Neural cell (in vitro differentiated cells): ENCODE results near the gene ZNF142. TPM values are rescaled to one million over a fixed set of nuclear protein-coding genes. Genes with fewer than 3 reads are reported as not detected.

ENCODE experiments used
- H2AFZ ChIP-seq: fragments of 200-600, 300-800 bp; sonication (generic), shearing (Covaris generic); 2 replicates; pipeline ENCODE4 v1.6.0; 2014; ENCODE audit warnings: low read depth, mild to moderate bottlenecking, antibody characterized with exemption, low read length, moderate library complexity
- H3F3A ChIP-seq: fragments of 200-600 bp; shearing (Covaris generic); 2 replicates; pipeline ENCODE4 v1.6.1; 2016; ENCODE audit warnings: mild to moderate bottlenecking, moderate library complexity, mixed read lengths, antibody characterized with exemption, low read length; ENCODE audit not compliant: insufficient read depth, poor library complexity, severe bottlenecking
- H3K27ac ChIP-seq: fragments of 200-600, 300-800 bp; sonication (generic), shearing (Covaris generic); 2 replicates; pipeline ENCODE4 v1.5.1; 2014; ENCODE audit warnings: mild to moderate bottlenecking, low read length, moderate library complexity
- H3K27me3 ChIP-seq: fragments of 300-800, 200-600 bp; sonication (generic), shearing (Covaris generic); 2 replicates; pipeline ENCODE4 v1.6.0; 2014; ENCODE audit warnings: mild to moderate bottlenecking, low read depth, low read length, moderate library complexity; ENCODE audit not compliant: insufficient read depth
- H3K36me3 ChIP-seq: fragments of 300-800, 200-600 bp; sonication (generic), shearing (Covaris generic); 2 replicates; pipeline ENCODE4 v1.5.1; 2014; ENCODE audit warnings: mild to moderate bottlenecking, antibody characterized with exemption, low read length, moderate library complexity; ENCODE audit not compliant: insufficient read depth
- H3K4me2 ChIP-seq: fragments of 300-800, 200-600 bp; sonication (generic), shearing (Covaris generic); 2 replicates; pipeline ENCODE4 v1.6.0; 2014; ENCODE audit warnings: mild to moderate bottlenecking, low read length
- H3K4me3 ChIP-seq: fragments of 300-800, 200-600 bp; sonication (generic), shearing (Covaris generic); 2 replicates; pipeline ENCODE4 v1.5.1; 2014; ENCODE audit warnings: mild to moderate bottlenecking, low read length, moderate library complexity
- H3K79me2 ChIP-seq: fragments of 200-600 bp; shearing (Covaris generic); replicated peaks from 2 replicates; pipeline ENCODE4 v1.6.0; 2014; ENCODE audit warnings: mild to moderate bottlenecking, low read length, moderate library complexity; ENCODE audit not compliant: insufficient read depth
- H3K9ac ChIP-seq: fragments of 300-800, 200-600 bp; sonication (generic), shearing (Covaris generic); 2 replicates; pipeline ENCODE4 v1.6.1; 2016; ENCODE audit warnings: mild to moderate bottlenecking, low read length, mixed read lengths
- H3K9me2 ChIP-seq: fragments of 200-600 bp; shearing (Covaris generic); 2 replicates; pipeline ENCODE4 v1.6.1; 2016; ENCODE audit warnings: mild to moderate bottlenecking, low read length, mixed read lengths; ENCODE audit not compliant: insufficient read depth
- H3K9me3 ChIP-seq: fragments of 200-600, 300-800 bp; sonication (generic), shearing (Covaris generic); 2 replicates; pipeline ENCODE4 v1.6.1; 2016; ENCODE audit warnings: mild to moderate bottlenecking, mixed run types, low read length, moderate library complexity, mixed read lengths
- H4K20me1 ChIP-seq: fragments of 200-600 bp; shearing (Covaris generic); 2 replicates; pipeline ENCODE4 v1.6.1; 2016; ENCODE audit warnings: mild to moderate bottlenecking, mixed run types; ENCODE audit not compliant: insufficient read depth
- CTCF ChIP-seq: fragments of 450-650 bp; IDR thresholded peaks from 2 replicates; pipeline ENCODE4 v1.5.1; 2014; ENCODE audit warnings: antibody characterized with exemption, mild to moderate bottlenecking, moderate library complexity; ENCODE audit not compliant: poor library complexity, severe bottlenecking
- EP300 ChIP-seq: fragments of 450-650 bp; conservative IDR thresholded peaks from 2 replicates; pipeline ENCODE4 v1.6.1; 2014; ENCODE audit warnings: antibody characterized with exemption, mild to moderate bottlenecking, moderate library complexity; ENCODE audit not compliant: poor library complexity, severe bottlenecking
- EZH2 ChIP-seq: fragments of 200-600, 300-800 bp; shearing (Covaris generic), sonication (generic); IDR thresholded peaks from 2 replicates; pipeline ENCODE4 v1.6.1; 2014; ENCODE audit warnings: antibody characterized with exemption, low read length, borderline replicate concordance, mild to moderate bottlenecking; ENCODE audit not compliant: insufficient read depth, poor library complexity, severe bottlenecking
- MXI1 ChIP-seq: fragments of 450-650 bp; conservative IDR thresholded peaks from 2 replicates; pipeline ENCODE4 v1.6.1; 2014; ENCODE audit warnings: antibody characterized with exemption, mild to moderate bottlenecking; ENCODE audit not compliant: poor library complexity, severe bottlenecking
- POLR2AphosphoS5 ChIP-seq: IDR thresholded peaks from 2 replicates; pipeline ENCODE4 v1.6.1; 2012
- RAD21 ChIP-seq: fragments of 450-650 bp; conservative IDR thresholded peaks from 2 replicates; pipeline ENCODE4 v1.6.1; 2014; ENCODE audit warnings: antibody characterized with exemption, mild to moderate bottlenecking, moderate library complexity
- REST ChIP-seq: IDR thresholded peaks from 2 replicates; pipeline ENCODE4 v1.6.1; 2012; ENCODE audit warnings: borderline replicate concordance
- SMC3 ChIP-seq: fragments of 450-650 bp; conservative IDR thresholded peaks from 2 replicates; pipeline ENCODE4 v1.6.1; 2014; ENCODE audit warnings: antibody characterized with exemption, mild to moderate bottlenecking, moderate library complexity; ENCODE audit not compliant: poor library complexity
- TAF1 ChIP-seq: IDR thresholded peaks from 2 replicates; pipeline ENCODE4 v1.6.1; 2012; ENCODE audit warnings: low read depth
- polyA plus RNA-seq: library from polyadenylated mRNA; depleted of rRNA; stranded (reverse); fragments of >200 nt; gene quantifications from 2 replicates; pipeline ENCODE4 v1.2.3, GENCODE V29; 2014

Gene ZNF142
- polyA plus RNA-seq, 1 donor from 2014 or later: 4.8 TPM

GRCh38 chr2:218622606-218623365, 36.6 kb downstream of the ZNF142 start:
- TF ChIP-seq EZH2 (no peak), SMC3 (no peak), RAD21 (no peak), MXI1 (no peak), TAF1 (no peak), CTCF (no peak), EP300 (no peak), REST (no peak), POLR2AphosphoS5 (no peak)
- H3F3A ChIP-seq: no peaks in the 10 kb centered on the region
- no peak overlapping the region for H3K27ac ChIP-seq
- H4K20me1 ChIP-seq: no peaks in the 10 kb centered on the region
- H3K36me3 ChIP-seq: no peaks in the 10 kb centered on the region
- H3K9me2 ChIP-seq: no peaks in the 10 kb centered on the region
- no peak overlapping the region for H3K9ac ChIP-seq
- no peaks in the 10 kb centered on the region for H3K27me3 ChIP-seq
- no peaks in the 10 kb centered on the region for H3K9me3 ChIP-seq
- H3K4me2 ChIP-seq: no peak overlapping the region
- H3K4me3 ChIP-seq: no peak overlapping the region
- no peaks in the 10 kb centered on the region for H3K79me2 ChIP-seq
- H2AFZ ChIP-seq: no peak overlapping the region

- H3K4me2 ChIP-seq: no peak overlapping the region
- no peaks in the 10 kb centered on the region for H3K27me3 ChIP-seq
- H3K36me3 ChIP-seq: no peaks in the 10 kb centered on the region
- TF ChIP-seq POLR2AphosphoS5 (no peak), CTCF (no peak)
- no peaks in the 10 kb centered on the region for H4K20me1 ChIP-seq
- no peaks in the 10 kb centered on the region for H3K9me3 ChIP-seq
- H3F3A ChIP-seq: no peaks in the 10 kb centered on the region
- no peak overlapping the region for H2AFZ ChIP-seq
- H3K4me3 ChIP-seq: no peak overlapping the region
- H3K79me2 ChIP-seq: no peaks in the 10 kb centered on the region
- no peak overlapping the region for H3K27ac ChIP-seq
- H3K9me2 ChIP-seq: no peaks in the 10 kb centered on the region
- no peak overlapping the region for H3K9ac ChIP-seq
Measured at GRCh38 chr2:218621007-218621406, 38.4 kb downstream of the ZNF142 start.
